ENCODE measurements around the gene CYP2J2.
"Not testable (repeated sequence)": the region's sequence is repeated elsewhere in the genome, so short reads cannot be mapped to it uniquely, and the experiment has no call there.

The CYP2J2 gene

GRCh38 chr1:59877108-59877682 is 49.4 kb downstream of the CYP2J2 start:
- H3K36me3 ChIP-seq (ENCODE audit: control insufficient read depth in 5 of 5, insufficient read depth in 5 of 5, low read length in 5 of 5), result no peaks in the 10 kb centered on the region
- H3K4me1 ChIP-seq (ENCODE audit: control insufficient read depth in 5 of 5, insufficient read depth in 5 of 5, low read length in 5 of 5), result no peaks in the 10 kb centered on the region
- peaks cover 0 to 13% (median 0%) of the 10 kb centered on the region in 5 donors for H3K9me3 ChIP-seq (ENCODE audit: control insufficient read depth in 5 of 5, low read length in 5 of 5)
- H3K4me3 ChIP-seq (ENCODE audit: low read depth in 1 of 5, low read length in 5 of 5), result no peak overlapping the region
- no peak overlapping the region for H3K9ac ChIP-seq (ENCODE audit: low read length in 5 of 5)
- no peak overlapping the region for H3K27ac ChIP-seq (ENCODE audit: low read depth, low read length)
- no peaks in the 10 kb centered on the region for H3K27me3 ChIP-seq (ENCODE audit: control insufficient read depth in 5 of 5, insufficient read depth in 4 of 5, low read length in 5 of 5)

- H3K9me3 ChIP-seq (ENCODE audit: control insufficient read depth in 5 of 5, low read length in 5 of 5), result peaks cover 0 to under 1% (median 0%) of the 10 kb centered on the region in 5 donors
- no peaks in the 10 kb centered on the region for H3K4me1 ChIP-seq (ENCODE audit: control insufficient read depth in 5 of 5, insufficient read depth in 5 of 5, low read length in 5 of 5)
- H3K27ac ChIP-seq (ENCODE audit: low read depth, low read length), result no peak overlapping the region
- no peak overlapping the region for H3K4me3 ChIP-seq (ENCODE audit: low read depth in 1 of 5, low read length in 5 of 5)
- no peak overlapping the region for H3K9ac ChIP-seq (ENCODE audit: low read length in 5 of 5)
- no peaks in the 10 kb centered on the region for H3K27me3 ChIP-seq (ENCODE audit: control insufficient read depth in 5 of 5, insufficient read depth in 4 of 5, low read length in 5 of 5)
- no peaks in the 10 kb centered on the region for H3K36me3 ChIP-seq (ENCODE audit: control insufficient read depth in 5 of 5, insufficient read depth in 5 of 5, low read length in 5 of 5)
These were observed 54.8 kb downstream of the CYP2J2 start for GRCh38 chr1:59871746-59872145.

- no peaks in the 10 kb centered on the region for H3K36me3 ChIP-seq (ENCODE audit: control insufficient read depth in 5 of 5, insufficient read depth in 5 of 5, low read length in 5 of 5)
- no peaks in the 10 kb centered on the region for H3K9me3 ChIP-seq (ENCODE audit: control insufficient read depth in 5 of 5, low read length in 5 of 5)
- H3K4me3 ChIP-seq (ENCODE audit: low read depth in 1 of 5, low read length in 5 of 5), result no peak overlapping the region
- no peak overlapping the region for H3K27ac ChIP-seq (ENCODE audit: low read depth, low read length)
- H3K9ac ChIP-seq (ENCODE audit: low read length in 5 of 5), result no peak overlapping the region
- H3K4me1 ChIP-seq (ENCODE audit: control insufficient read depth in 5 of 5, insufficient read depth in 5 of 5, low read length in 5 of 5), result no peaks in the 10 kb centered on the region
- no peaks in the 10 kb centered on the region for H3K27me3 ChIP-seq (ENCODE audit: control insufficient read depth in 5 of 5, insufficient read depth in 4 of 5, low read length in 5 of 5)
These were observed 60.1 kb downstream of the CYP2J2 start for GRCh38 chr1:59866462-59866861.

GRCh38 chr1:59857679-59858354 is 68.8 kb downstream of the CYP2J2 start:
- H3K9me3 ChIP-seq (ENCODE audit: control insufficient read depth in 5 of 5, low read length in 5 of 5), result no peaks in the 10 kb centered on the region
- no peaks in the 10 kb centered on the region for H3K27me3 ChIP-seq (ENCODE audit: control insufficient read depth in 5 of 5, insufficient read depth in 4 of 5, low read length in 5 of 5)
- no peaks in the 10 kb centered on the region for H3K4me1 ChIP-seq (ENCODE audit: control insufficient read depth in 5 of 5, insufficient read depth in 5 of 5, low read length in 5 of 5)
- H3K4me3 ChIP-seq (ENCODE audit: low read depth in 1 of 5, low read length in 5 of 5), result no peak overlapping the region
- H3K36me3 ChIP-seq (ENCODE audit: control insufficient read depth in 5 of 5, insufficient read depth in 5 of 5, low read length in 5 of 5), result no peaks in the 10 kb centered on the region
- no peak overlapping the region for H3K9ac ChIP-seq (ENCODE audit: low read length in 5 of 5)
- H3K27ac ChIP-seq (ENCODE audit: low read depth, low read length), result no peak overlapping the region

GRCh38 chr1:59856725-59857338 is 69.7 kb downstream of the CYP2J2 start:
- H3K27ac ChIP-seq (ENCODE audit: low read depth, low read length), result no peak overlapping the region
- H3K4me3 ChIP-seq (ENCODE audit: low read depth in 1 of 5, low read length in 5 of 5), result no peak overlapping the region
- no peak overlapping the region for H3K9ac ChIP-seq (ENCODE audit: low read length in 5 of 5)
- no peaks in the 10 kb centered on the region for H3K4me1 ChIP-seq (ENCODE audit: control insufficient read depth in 5 of 5, insufficient read depth in 5 of 5, low read length in 5 of 5)
- H3K9me3 ChIP-seq (ENCODE audit: control insufficient read depth in 5 of 5, low read length in 5 of 5), result no peaks in the 10 kb centered on the region
- no peaks in the 10 kb centered on the region for H3K27me3 ChIP-seq (ENCODE audit: control insufficient read depth in 5 of 5, insufficient read depth in 4 of 5, low read length in 5 of 5)
- no peaks in the 10 kb centered on the region for H3K36me3 ChIP-seq (ENCODE audit: control insufficient read depth in 5 of 5, insufficient read depth in 5 of 5, low read length in 5 of 5)

GRCh38 chr1:59855297-59855696 is 71.3 kb downstream of the CYP2J2 start:
- not testable (repeated sequence) for H3K36me3 ChIP-seq (ENCODE audit: control insufficient read depth in 5 of 5, insufficient read depth in 5 of 5, low read length in 5 of 5)

GRCh38 chr1:59852117-59852516 is 74.5 kb downstream of the CYP2J2 start:
- no peak overlapping the region for H3K27ac ChIP-seq (ENCODE audit: low read depth, low read length)
- no peaks in the 10 kb centered on the region for H3K9me3 ChIP-seq (ENCODE audit: control insufficient read depth in 5 of 5, low read length in 5 of 5)
- no peak overlapping the region for H3K9ac ChIP-seq (ENCODE audit: low read length in 5 of 5)
- H3K36me3 ChIP-seq (ENCODE audit: control insufficient read depth in 5 of 5, insufficient read depth in 5 of 5, low read length in 5 of 5), result no peaks in the 10 kb centered on the region
- H3K4me1 ChIP-seq (ENCODE audit: control insufficient read depth in 5 of 5, insufficient read depth in 5 of 5, low read length in 5 of 5), result no peaks in the 10 kb centered on the region
- no peak overlapping the region for H3K4me3 ChIP-seq (ENCODE audit: low read depth in 1 of 5, low read length in 5 of 5)
- H3K27me3 ChIP-seq (ENCODE audit: control insufficient read depth in 5 of 5, insufficient read depth in 4 of 5, low read length in 5 of 5), result no peaks in the 10 kb centered on the region

More at GRCh38 chr1:59855297-59855696, 71.3 kb downstream of the CYP2J2 start:
- H3K4me1 ChIP-seq (ENCODE audit: control insufficient read depth in 5 of 5, insufficient read depth in 5 of 5, low read length in 5 of 5); H3K9me3 ChIP-seq (ENCODE audit: control insufficient read depth in 5 of 5, low read length in 5 of 5); H3K27me3 ChIP-seq (ENCODE audit: control insufficient read depth in 5 of 5, insufficient read depth in 4 of 5, low read length in 5 of 5); H3K9ac ChIP-seq (ENCODE audit: low read length in 5 of 5); H3K4me3 ChIP-seq (ENCODE audit: low read depth in 1 of 5, low read length in 5 of 5); H3K27ac ChIP-seq (ENCODE audit: low read depth, low read length): not testable (repeated sequence)

- Histone ChIP-seq H3K27me3 (ENCODE audit: control insufficient read depth in 5 of 5, insufficient read depth in 4 of 5, low read length in 5 of 5) (no peaks in the 10 kb centered on the region), H3K27ac (ENCODE audit: low read depth, low read length) (no peak overlapping the region), H3K9ac (ENCODE audit: low read length in 5 of 5) (no peak overlapping the region), H3K4me1 (ENCODE audit: control insufficient read depth in 5 of 5, insufficient read depth in 5 of 5, low read length in 5 of 5) (no peaks in the 10 kb centered on the region), H3K9me3 (ENCODE audit: control insufficient read depth in 5 of 5, low read length in 5 of 5) (no peaks in the 10 kb centered on the region), H3K36me3 (ENCODE audit: control insufficient read depth in 5 of 5, insufficient read depth in 5 of 5, low read length in 5 of 5) (no peaks in the 10 kb centered on the region), H3K4me3 (ENCODE audit: low read depth in 1 of 5, low read length in 5 of 5) (no peak overlapping the region)
These were observed 79.7 kb downstream of the CYP2J2 start for GRCh38 chr1:59846895-59847282.

- Histone ChIP-seq H3K36me3 (ENCODE audit: control insufficient read depth in 5 of 5, insufficient read depth in 5 of 5, low read length in 5 of 5) (no peaks in the 10 kb centered on the region), H3K9ac (ENCODE audit: low read length in 5 of 5) (no peak overlapping the region), H3K27ac (ENCODE audit: low read depth, low read length) (no peak overlapping the region), H3K4me1 (ENCODE audit: control insufficient read depth in 5 of 5, insufficient read depth in 5 of 5, low read length in 5 of 5) (no peaks in the 10 kb centered on the region), H3K9me3 (ENCODE audit: control insufficient read depth in 5 of 5, low read length in 5 of 5) (no peaks in the 10 kb centered on the region), H3K4me3 (ENCODE audit: low read depth in 1 of 5, low read length in 5 of 5) (no peak overlapping the region), H3K27me3 (ENCODE audit: control insufficient read depth in 5 of 5, insufficient read depth in 4 of 5, low read length in 5 of 5) (no peaks in the 10 kb centered on the region)
These were observed 80.2 kb downstream of the CYP2J2 start for GRCh38 chr1:59846209-59846894.

GRCh38 chr1:59845091-59845490 is 81.5 kb downstream of the CYP2J2 start:
- Histone ChIP-seq H3K4me1 (ENCODE audit: control insufficient read depth in 5 of 5, insufficient read depth in 5 of 5, low read length in 5 of 5) (no peaks in the 10 kb centered on the region), H3K27ac (ENCODE audit: low read depth, low read length) (no peak overlapping the region), H3K36me3 (ENCODE audit: control insufficient read depth in 5 of 5, insufficient read depth in 5 of 5, low read length in 5 of 5) (no peaks in the 10 kb centered on the region), H3K9ac (ENCODE audit: low read length in 5 of 5) (no peak overlapping the region), H3K27me3 (ENCODE audit: control insufficient read depth in 5 of 5, insufficient read depth in 4 of 5, low read length in 5 of 5) (no peaks in the 10 kb centered on the region), H3K4me3 (ENCODE audit: low read depth in 1 of 5, low read length in 5 of 5) (no peak overlapping the region), H3K9me3 (ENCODE audit: control insufficient read depth in 5 of 5, low read length in 5 of 5) (no peaks in the 10 kb centered on the region)

All from subcutaneous abdominal adipose tissue (tissue), 5 donors.